Liver (tissue), 9 donors: ENCODE data around the gene LYPLAL1. TPM values are rescaled to one million over a fixed set of nuclear protein-coding genes. Genes with fewer than 3 reads are reported as not detected.

Source experiments
- DNase-seq: peaks from one replicate; pipeline ENCODE4 v3.0.0-alpha.2; 2017; ENCODE audit warnings: low spot score
- H3K27ac ChIP-seq, 2 donors: one replicate each; pipeline ENCODE4 v1.7.0; 2013; ENCODE audit warnings: inconsistent platforms in 2 of 2, low read length in 2 of 2, control low read depth in 1 of 2, low read depth in 1 of 2, mild to moderate bottlenecking in 1 of 2
- H3K27me3 ChIP-seq, 4 donors: one replicate each; pipeline versions ENCODE4 v1.6.1 to v1.7.0; 2013; ENCODE audit warnings: low read length in 3 of 4, inconsistent platforms in 1 of 4, mild to moderate bottlenecking in 1 of 4, moderate library complexity in 1 of 4; ENCODE audit not compliant: control insufficient read depth in 4 of 4, insufficient read depth in 4 of 4
- H3K36me3 ChIP-seq, 4 donors: one replicate each; pipeline versions ENCODE4 v1.6.1 to v1.7.0; 2013; ENCODE audit warnings: low read length in 3 of 4, mild to moderate bottlenecking in 3 of 4, low read depth in 1 of 4, moderate library complexity in 1 of 4; ENCODE audit not compliant: control insufficient read depth in 4 of 4, insufficient read depth in 3 of 4
- H3K4me1 ChIP-seq, 4 donors: one replicate each; pipeline versions ENCODE4 v1.6.1 to v1.7.0; 2013; ENCODE audit warnings: low read length in 3 of 4, mild to moderate bottlenecking in 3 of 4, moderate library complexity in 1 of 4; ENCODE audit not compliant: control insufficient read depth in 4 of 4, insufficient read depth in 4 of 4
- H3K4me3 ChIP-seq, 3 donors: one replicate each; pipeline versions ENCODE4 v1.6.1 to v1.7.0; 2013; ENCODE audit warnings: low read length in 3 of 3, control low read depth in 1 of 3, low read depth in 1 of 3, mild to moderate bottlenecking in 1 of 3
- H3K9ac ChIP-seq, 2 donors: one replicate each; pipeline ENCODE4 v1.7.0; 2013; ENCODE audit warnings: low read length in 2 of 2, mild to moderate bottlenecking in 2 of 2, moderate library complexity in 2 of 2, control low read depth in 1 of 2, low read depth in 1 of 2
- H3K9me3 ChIP-seq, 4 donors: one replicate each; pipeline versions ENCODE4 v1.6.1 to v1.7.0; 2013; ENCODE audit warnings: low read length in 3 of 4; ENCODE audit not compliant: control insufficient read depth in 4 of 4
- CTCF ChIP-seq: fragments of 150-350 bp; IDR thresholded peaks from 2 replicates; pipeline ENCODE4 v1.5.1; 2017; ENCODE audit warnings: improper control_type of control experiment, low read depth, low read length; ENCODE audit not compliant: missing input control
- EGR1 ChIP-seq, 2 donors: IDR thresholded peaks; 2 replicates each; pipeline ENCODE4 v1.6.1; 2016 to 2018; ENCODE audit warnings: antibody characterized with exemption in 2 of 2, low read depth in 2 of 2
- FOXA1 ChIP-seq: IDR thresholded peaks from 2 replicates; pipeline ENCODE4 v1.6.1; 2016; ENCODE audit warnings: antibody characterized with exemption
- FOXA2 ChIP-seq: IDR thresholded peaks from 2 replicates; pipeline ENCODE4 v1.6.1; 2016; ENCODE audit warnings: antibody characterized with exemption
- GABPA ChIP-seq, 2 donors: IDR thresholded peaks in 1 of 2; conservative IDR thresholded peaks in 1 of 2; 2 replicates each; pipeline ENCODE4 v1.6.1; 2016; ENCODE audit warnings: antibody characterized with exemption in 2 of 2, mild to moderate bottlenecking in 1 of 2, moderate library complexity in 1 of 2
- HNF4A ChIP-seq, 2 donors: conservative IDR thresholded peaks; 2 replicates each; pipeline ENCODE4 v1.6.1; 2016; ENCODE audit warnings: antibody characterized with exemption in 2 of 2, mild to moderate bottlenecking in 2 of 2
- JUND ChIP-seq, 2 donors: IDR thresholded peaks; 2 replicates each; pipeline ENCODE4 v1.6.1; 2016; ENCODE audit warnings: antibody characterized with exemption in 2 of 2
- MAX ChIP-seq: IDR thresholded peaks from 2 replicates; pipeline ENCODE4 v1.6.1; 2016; ENCODE audit warnings: antibody characterized with exemption
- NR2F2 ChIP-seq: IDR thresholded peaks from 2 replicates; pipeline ENCODE4 v1.6.1; 2016; ENCODE audit warnings: antibody characterized with exemption
- RAD21 ChIP-seq, 2 donors: IDR thresholded peaks; 2 replicates each; pipeline ENCODE4 v1.6.1; 2016; ENCODE audit warnings: antibody characterized with exemption in 2 of 2, mild to moderate bottlenecking in 2 of 2
- RXRA ChIP-seq, 2 donors: IDR thresholded peaks; 2 replicates each; pipeline ENCODE4 v1.6.1; 2017 to 2018; ENCODE audit warnings: antibody characterized with exemption in 2 of 2, mild to moderate bottlenecking in 1 of 2
- TAF1 ChIP-seq: conservative IDR thresholded peaks from 2 replicates; pipeline ENCODE4 v1.6.1; 2016; ENCODE audit warnings: antibody characterized with exemption, mild to moderate bottlenecking
- YY1 ChIP-seq: IDR thresholded peaks from 2 replicates; pipeline ENCODE4 v1.6.1; 2016; ENCODE audit warnings: antibody characterized with exemption, mild to moderate bottlenecking
- ZBTB33 ChIP-seq: IDR thresholded peaks from 2 replicates; pipeline ENCODE4 v1.6.1; 2016; ENCODE audit warnings: antibody characterized with exemption
- WGBS: extraction: QIAGEN DNeasy Blood & Tissue Kit; methylation state at CpG from one replicate; pipeline ENCODE4 v1.1.7; 2013; 5-methylcytosine and 5-hydroxymethylcytosine counted together
- polyA plus RNA-seq, 2 donors: library from polyadenylated mRNA; stranded (reverse) in 1 of 2; unstranded in 1 of 2; fragments of 200-250 nt in 1 of 2; fragments of >200 nt in 1 of 2; fragmentation: Nextera tagmentation in 1 of 2; extraction: Ambion mirVana in 1 of 2; gene quantifications; one replicate each; pipeline versions ENCODE4 v1.2.1 to v1.2.3, GENCODE V29; 2013 to 2015
- total RNA-seq, 2 donors: library from RNA; depleted of rRNA; stranded (reverse); fragments of >200 nt; gene quantifications; one replicate each; pipeline ENCODE4 v1.2.3, GENCODE V29; 2014
- TF ChIP-seq, protein P1 (sequence below): IDR thresholded peaks from 2 replicates; pipeline ENCODE4 v1.6.1; 2016; ENCODE audit warnings: antibody characterized with exemption, mild to moderate bottlenecking
- donor health status: healthy.
- donor health status: healthy.
- donor health status: healthy.
- donor health status: healthy.
- donor health status: healthy.

LYPLAL1 gene
- total and polyA plus RNA-seq, 4 donors: 10.3 to 57.4 (median 13.7) TPM

GRCh38 chr1:219188331-219188803 is 14.7 kb downstream of the LYPLAL1 start:
- 35% methylated on average over 3 of the region's 3 CpGs for WGBS
- H3K27ac ChIP-seq: peak overlapping the region; percentile 84 to 89

GRCh38 chr1:219189021-219189824 is 15.5 kb downstream of the LYPLAL1 start:
- H3K9me3 ChIP-seq: no peaks in the 10 kb centered on the region
- TF ChIP-seq EGR1 (IDR thresholded peaks at IDR 0.05; ENCODE audit: low read depth in 2 of 2): no peak
- peak; percentile 66 for TF ChIP-seq YY1
- peak; percentile 60 to 79 for TF ChIP-seq JUND (IDR thresholded peaks at IDR 0.05)
- H3K36me3 ChIP-seq: peaks cover 0 to 4% (median 2%) of the 10 kb centered on the region in 4 donors
- H3K4me1 ChIP-seq: peaks cover 2 to 27% (median 15%) of the 10 kb centered on the region in 4 donors
- no peak overlapping the region for H3K4me3 ChIP-seq
- peak overlapping the region; percentile 0 to 73 for H3K9ac ChIP-seq
- peak overlapping the region; percentile 84 to 89 for H3K27ac ChIP-seq
- no peaks in the 10 kb centered on the region for H3K27me3 ChIP-seq
- DNase-seq: no peak

More at GRCh38 chr1:219188331-219188803, 14.7 kb downstream of the LYPLAL1 start:
- Histone ChIP-seq H3K9me3 (no peaks in the 10 kb centered on the region), H3K27me3 (no peaks in the 10 kb centered on the region), H3K4me1 (peaks cover 2 to 27% (median 15%) of the 10 kb centered on the region in 4 donors), H3K4me3 (peak overlapping the region in 1 of 3 donors; percentile 42), H3K9ac (peak overlapping the region; percentile 45 to 49), H3K36me3 (peaks cover 0 to 7% (median 0%) of the 10 kb centered on the region in 4 donors)
- no peak for TF ChIP-seq FOXA2
- TF ChIP-seq, protein P1, sequence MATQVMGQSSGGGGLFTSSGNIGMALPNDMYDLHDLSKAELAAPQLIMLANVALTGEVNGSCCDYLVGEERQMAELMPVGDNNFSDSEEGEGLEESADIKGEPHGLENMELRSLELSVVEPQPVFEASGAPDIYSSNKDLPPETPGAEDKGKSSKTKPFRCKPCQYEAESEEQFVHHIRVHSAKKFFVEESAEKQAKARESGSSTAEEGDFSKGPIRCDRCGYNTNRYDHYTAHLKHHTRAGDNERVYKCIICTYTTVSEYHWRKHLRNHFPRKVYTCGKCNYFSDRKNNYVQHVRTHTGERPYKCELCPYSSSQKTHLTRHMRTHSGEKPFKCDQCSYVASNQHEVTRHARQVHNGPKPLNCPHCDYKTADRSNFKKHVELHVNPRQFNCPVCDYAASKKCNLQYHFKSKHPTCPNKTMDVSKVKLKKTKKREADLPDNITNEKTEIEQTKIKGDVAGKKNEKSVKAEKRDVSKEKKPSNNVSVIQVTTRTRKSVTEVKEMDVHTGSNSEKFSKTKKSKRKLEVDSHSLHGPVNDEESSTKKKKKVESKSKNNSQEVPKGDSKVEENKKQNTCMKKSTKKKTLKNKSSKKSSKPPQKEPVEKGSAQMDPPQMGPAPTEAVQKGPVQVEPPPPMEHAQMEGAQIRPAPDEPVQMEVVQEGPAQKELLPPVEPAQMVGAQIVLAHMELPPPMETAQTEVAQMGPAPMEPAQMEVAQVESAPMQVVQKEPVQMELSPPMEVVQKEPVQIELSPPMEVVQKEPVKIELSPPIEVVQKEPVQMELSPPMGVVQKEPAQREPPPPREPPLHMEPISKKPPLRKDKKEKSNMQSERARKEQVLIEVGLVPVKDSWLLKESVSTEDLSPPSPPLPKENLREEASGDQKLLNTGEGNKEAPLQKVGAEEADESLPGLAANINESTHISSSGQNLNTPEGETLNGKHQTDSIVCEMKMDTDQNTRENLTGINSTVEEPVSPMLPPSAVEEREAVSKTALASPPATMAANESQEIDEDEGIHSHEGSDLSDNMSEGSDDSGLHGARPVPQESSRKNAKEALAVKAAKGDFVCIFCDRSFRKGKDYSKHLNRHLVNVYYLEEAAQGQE: peak; percentile 17
- no peak for DNase-seq

DNA sequence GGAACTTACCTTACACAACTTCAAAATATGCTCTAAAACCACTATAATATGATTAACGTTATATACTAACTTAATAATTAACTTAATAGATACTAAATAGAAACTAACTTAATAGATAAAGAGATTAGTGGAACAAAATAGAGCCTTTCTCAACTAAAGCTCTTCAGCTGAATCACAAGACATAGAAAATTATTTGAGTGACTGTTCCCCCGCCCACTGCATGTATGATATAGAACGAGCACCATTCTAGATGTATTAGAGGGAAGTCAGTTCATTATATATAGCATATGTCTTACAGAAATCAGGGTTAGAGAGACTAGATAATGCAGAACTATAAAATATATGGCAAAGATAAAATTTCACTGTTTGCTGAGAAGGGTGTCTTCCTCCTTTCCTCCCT is 16.3 kb downstream of the LYPLAL1 start:
- Histone ChIP-seq H3K27me3 (no peaks in the 10 kb centered on the region), H3K4me1 (peaks cover 2 to 27% (median 15%) of the 10 kb centered on the region in 4 donors), H3K36me3 (peaks cover 0 to 4% (median 1%) of the 10 kb centered on the region in 4 donors), H3K4me3 (no peak overlapping the region), H3K27ac (peak overlapping the region; percentile 84 to 89), H3K9me3 (no peaks in the 10 kb centered on the region), H3K9ac (no peak overlapping the region)
- DNase-seq: no peak
- 73% methylated on average over 3 of the region's 3 CpGs for WGBS
- TF ChIP-seq ZBTB33 (no peak), MAX (no peak), FOXA1 (no peak), YY1 (no peak), CTCF (no peak), JUND (IDR thresholded peaks at IDR 0.05) (no peak), RXRA (IDR thresholded peaks at IDR 0.05) (no peak), GABPA (IDR thresholded peaks at IDR 0.05 in 1 of 2, conservative IDR thresholded peaks at IDR 0.05 in 1 of 2) (no peak), RAD21 (IDR thresholded peaks at IDR 0.05) (no peak), HNF4A (conservative IDR thresholded peaks at IDR 0.05) (no peak), TAF1 (no peak), NR2F2 (no peak)
- TF ChIP-seq, protein P1: no peak
